ENCODE results near the gene EME2.

GRCh38 chr16:1779234-1779701 lies 6.7 kb downstream of the EME2 start:
- TF ChIP-seq CTCF (IDR thresholded peaks at IDR 0.05; ENCODE audit: low read depth, low read length, missing input control), result no peak
- no peak for TF ChIP-seq YY1 (IDR thresholded peaks at IDR 0.05)
- TF ChIP-seq, protein P1, sequence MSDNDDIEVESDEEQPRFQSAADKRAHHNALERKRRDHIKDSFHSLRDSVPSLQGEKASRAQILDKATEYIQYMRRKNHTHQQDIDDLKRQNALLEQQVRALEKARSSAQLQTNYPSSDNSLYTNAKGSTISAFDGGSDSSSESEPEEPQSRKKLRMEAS (IDR thresholded peaks at IDR 0.05), result no peak
- no peak for TF ChIP-seq RAD21 (IDR thresholded peaks at IDR 0.05)
- no peak for TF ChIP-seq HNF4G (IDR thresholded peaks at IDR 0.05)

Measured in liver (tissue), 3 donors.